ENCODE measurements around the gene GPX5.

DNA sequence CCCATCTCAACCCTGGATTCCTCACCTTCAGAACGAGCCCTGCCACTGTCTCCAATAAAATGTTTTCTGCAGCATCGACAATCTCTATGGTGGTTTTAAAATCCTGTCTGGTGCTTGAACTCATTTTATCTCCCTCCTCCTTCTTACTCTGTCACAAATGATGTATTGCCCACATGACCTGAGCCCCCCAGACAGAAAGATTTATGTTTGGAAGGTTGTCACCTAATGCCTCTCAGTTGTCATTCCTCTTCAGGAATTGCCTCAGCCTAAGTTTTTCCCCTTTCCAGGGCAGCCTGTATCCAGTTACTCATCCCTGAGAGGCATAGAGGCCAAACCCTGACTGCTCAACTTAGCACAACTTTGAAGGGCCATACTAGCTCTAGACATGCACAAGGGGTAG is 9.2 kb downstream of the GPX5 start:
- TF ChIP-seq POLR2A (IDR thresholded peaks at IDR 0.05) (no peak), CTCF (IDR thresholded peaks at IDR 0.05) (no peak)
